HG03460 (cell line): Measurements from ENCODE around the gene GPHN.
"Not testable (repeated sequence)": the region's sequence is repeated elsewhere in the genome, so short reads cannot be mapped to it uniquely, and the experiment has no call there.

Experiments
- ATAC-seq: cut with Tn5 transposase; IDR thresholded peaks from one replicate; pipeline ENCODE4 v1.9.1; 2021; ENCODE audit not compliant: unreplicated experiment

Gene GPHN

DNA sequence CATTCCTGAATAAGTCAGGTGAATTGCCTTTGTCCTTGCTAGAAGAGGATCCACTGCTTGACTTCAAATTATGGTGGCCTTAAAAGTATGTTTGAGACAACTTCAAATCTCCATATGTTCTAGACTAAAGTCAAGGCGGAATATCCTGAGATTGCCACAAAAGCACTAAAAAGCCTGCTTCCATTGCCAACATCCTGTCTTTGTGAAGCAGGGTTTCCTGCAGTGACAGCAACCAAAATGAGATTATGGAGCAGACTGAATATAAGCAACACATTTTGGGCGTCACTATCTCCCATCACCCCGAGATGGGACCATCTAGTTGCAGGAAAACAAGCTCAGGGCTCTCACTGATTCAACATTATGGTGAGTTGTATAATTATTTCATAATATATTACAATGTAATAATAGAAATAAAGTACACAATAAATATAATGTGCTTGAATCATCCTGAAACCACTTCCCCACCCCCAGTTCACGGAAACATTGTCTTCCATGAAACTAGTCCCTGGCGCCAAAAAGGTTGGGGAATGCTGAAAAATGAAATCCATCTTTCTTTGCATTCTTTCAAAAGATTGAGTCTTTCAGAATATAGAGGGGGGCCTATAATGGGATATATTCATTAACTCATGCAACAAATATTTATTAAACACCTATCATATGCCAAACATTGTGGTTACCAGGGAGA is 143.7 kb downstream of the GPHN start:
- ATAC-seq, result no peak

DNA sequence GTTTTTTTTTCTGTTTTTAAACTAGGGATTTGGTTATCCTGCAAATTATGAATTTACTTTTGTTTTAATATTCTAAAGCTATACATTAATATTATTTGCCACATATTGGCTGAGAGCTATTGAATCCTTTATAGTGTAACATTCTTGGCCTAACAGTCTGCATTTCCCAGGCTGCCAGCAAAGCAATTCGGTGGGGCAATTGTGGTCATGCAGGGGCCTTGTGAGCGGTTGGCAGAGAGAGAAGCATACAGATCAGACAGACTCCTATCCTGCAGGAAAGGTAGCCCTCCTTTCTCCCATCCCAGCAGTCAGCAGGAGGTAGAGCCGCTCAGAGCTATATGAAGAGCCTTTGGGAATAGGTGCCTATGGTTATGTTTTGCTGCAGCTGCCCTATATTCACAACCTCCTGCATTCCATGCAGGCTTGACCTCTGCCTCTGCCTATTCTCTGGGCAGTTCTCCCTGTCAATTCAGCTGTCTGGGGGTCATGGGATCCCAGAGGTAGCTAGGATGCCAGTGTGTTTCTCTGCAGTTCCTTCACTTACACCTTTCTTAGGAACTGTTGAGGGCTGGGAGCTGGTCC is 144.7 kb downstream of the GPHN start:
- ATAC-seq, result no peak

DNA sequence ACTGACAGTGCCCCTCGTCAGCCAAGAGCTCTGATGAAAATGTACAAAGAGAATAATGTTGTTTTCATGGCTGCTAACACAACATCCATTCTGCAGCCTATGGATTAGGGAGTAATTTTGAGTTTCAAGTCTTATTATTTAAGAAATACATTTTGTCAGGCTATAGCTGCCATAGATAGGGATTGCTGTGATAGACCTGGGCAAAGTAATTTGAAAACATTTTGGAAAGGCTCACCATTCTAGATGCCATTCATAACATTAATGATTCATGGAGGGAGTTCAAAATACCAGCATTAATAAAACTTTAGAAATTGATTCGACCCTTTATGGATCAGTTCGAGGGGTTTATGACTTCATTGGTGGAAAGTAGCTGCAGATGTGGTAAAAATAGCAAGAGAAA is 149.8 kb downstream of the GPHN start:
- ATAC-seq, result no peak

DNA sequence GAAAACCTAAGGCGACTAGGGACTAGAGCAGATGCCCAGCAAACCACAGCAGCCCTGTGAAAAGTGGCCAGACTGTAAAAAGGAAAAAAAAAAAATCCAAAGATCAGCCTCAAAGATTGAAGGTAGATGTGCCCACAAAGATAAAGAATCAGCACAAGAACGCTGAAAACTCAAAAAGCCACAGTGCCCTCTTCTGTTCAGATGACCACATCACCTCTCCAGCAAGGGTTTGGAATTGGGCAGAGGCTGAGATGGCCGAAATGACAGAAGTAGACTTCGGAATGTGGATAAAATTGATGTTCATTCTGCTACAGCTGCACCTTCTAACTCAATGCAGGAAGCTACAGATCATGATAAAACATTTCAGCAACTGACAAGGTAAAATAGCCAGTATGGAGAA is 154.4 kb downstream of the GPHN start:
- ATAC-seq, result no peak

DNA sequence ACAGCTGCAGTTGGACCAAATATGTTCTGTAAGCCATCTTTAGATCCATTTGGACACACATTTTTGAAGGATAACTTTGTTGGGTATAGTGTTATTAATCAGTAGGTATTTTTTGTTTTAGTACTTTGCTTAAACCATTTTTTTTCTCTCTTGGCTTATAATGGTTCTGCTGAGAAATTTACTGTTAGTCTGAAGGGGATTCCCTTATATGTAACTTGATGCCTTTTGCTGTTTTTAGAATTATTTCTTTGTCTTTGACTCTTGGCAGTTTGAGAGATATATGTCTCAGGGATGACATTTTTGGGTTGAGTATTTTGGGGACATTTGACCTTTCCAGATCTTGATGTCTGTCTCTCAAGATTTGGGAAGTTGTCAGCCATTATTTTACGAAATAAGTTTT is 169.8 kb downstream of the GPHN start:
- no peak for ATAC-seq

DNA sequence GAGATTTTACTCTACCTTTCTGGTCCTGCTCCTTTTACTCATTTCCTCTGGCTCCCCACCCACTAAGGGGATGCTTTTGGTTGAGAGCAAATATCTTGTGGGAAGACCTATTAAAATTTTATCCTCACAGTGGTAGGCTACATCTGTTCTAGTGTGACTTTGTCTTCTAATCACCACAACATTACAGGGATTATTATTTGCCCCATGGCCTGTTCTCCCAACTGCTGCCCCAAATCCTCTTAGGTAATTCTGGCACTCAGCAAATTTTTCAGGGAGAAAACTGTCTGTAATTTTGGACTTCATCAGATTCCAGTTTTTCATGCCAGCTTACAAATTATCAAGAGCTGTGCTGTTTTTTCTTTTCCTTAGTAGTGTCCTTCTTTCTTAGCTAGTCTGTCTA is 172.3 kb downstream of the GPHN start:
- no peak for ATAC-seq

DNA sequence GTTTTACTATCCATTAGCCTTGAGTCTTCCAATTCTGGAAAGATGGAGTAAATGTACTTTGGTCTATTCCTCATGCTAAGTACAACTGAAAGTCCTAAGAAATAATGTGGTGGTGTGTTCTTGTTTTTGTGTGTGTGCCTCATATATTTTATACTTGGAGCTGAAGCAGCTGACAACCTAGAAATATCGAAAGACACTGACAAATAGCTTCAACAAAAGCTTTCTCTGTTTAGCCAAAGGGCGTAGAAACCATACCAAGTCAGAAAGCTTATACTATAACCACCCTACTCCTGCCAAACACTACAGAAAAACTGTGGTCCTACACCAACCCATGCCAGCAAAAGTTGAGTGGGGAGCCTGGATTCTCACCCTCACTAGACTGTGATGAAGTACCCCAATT is 188.4 kb downstream of the GPHN start:
- ATAC-seq, result no peak

DNA sequence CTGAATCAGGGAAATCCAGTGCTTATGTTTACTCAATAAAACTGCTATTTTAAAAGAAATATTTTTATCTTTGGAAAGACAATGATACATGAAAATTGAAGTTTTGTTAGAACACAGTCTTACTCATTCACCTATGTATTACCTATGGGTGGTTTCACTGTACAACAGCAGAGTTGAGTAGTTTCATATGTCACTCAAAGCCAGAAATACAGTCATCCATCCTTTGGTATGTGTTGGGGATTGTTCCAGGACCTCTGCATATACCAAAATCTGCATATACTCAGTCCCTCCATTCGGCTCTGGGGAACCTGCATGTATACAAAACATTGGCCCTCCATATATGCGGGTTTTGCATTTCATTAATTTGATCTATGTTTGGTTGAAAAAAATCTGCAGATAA is 190.6 kb downstream of the GPHN start:
- no peak for ATAC-seq

DNA sequence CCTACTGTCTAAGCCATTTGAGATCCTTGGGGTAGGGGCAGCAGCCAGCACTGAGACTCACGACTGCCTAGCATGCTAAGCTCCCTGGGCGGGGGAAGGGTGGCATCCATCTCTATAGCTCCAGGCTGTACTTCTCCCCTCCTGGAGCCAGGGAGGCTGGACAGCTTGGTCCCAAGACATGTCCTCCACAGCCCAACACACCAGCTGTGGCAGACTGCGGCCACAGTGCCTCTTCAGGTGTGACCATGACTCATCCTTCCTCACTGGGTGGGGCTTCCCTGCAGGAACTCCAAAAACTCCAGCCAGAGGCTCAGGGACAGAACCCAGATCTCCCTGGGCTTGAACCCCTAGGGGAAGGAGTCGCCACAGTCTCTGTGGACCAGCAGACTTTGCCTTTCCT is 193.9 kb downstream of the GPHN start:
- ATAC-seq, result no peak

DNA sequence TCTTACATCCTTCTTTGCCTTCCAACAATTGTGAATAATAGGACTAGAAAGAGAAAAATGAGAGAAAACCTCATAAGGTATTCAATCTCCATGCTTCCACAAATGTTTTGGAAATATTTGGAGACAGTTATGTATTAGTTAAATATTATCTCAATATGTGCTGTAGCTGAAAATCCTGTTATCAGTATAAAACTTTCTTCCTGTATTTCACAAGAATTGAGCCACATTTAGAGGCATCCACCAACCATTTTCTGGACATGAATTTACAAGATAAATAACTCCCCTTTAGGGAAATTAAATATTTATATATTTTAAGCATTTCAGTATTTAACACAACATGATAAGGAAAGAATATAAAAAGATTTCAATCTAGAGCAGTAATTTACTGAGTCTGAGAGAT is 200.3 kb downstream of the GPHN start:
- ATAC-seq, result no peak

DNA sequence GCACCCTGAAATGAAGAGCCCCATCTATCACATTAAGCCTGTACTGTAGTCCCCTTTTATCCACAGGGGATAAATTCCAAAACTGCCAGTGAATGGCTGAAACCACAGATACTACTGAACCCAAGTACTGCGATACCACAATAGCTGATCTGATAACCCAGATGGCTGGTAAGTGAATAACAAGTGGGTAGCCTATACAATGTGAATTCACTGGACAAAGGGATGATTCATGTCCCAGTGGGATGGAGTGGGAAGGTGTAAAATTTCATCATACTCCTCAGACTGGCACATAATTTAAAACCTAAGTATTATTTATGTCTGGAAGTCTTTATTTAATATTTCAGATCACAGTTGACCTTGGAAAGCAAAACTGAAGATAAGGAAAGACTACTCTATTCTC is 201.3 kb downstream of the GPHN start:
- no peak for ATAC-seq

DNA sequence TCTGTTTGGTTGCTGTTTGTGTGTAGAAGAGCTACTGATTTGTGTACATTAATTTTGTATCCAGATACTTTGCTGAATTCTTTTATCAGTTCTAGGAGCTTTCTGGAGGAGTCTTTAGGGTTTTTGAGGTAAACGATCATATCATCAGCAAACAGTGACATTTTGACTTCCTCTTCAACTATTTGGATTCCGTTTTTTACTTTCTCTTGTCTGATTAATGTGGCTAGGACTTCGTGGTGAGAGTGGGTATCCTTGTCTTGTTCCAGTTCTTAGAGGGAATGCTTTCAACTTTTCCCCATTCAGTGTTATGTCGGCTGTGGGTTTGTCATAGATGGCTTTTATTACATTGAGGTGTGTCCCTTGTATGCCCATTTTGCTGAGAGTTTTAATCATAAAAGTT is 206.3 kb downstream of the GPHN start:
- ATAC-seq, result not testable (repeated sequence)

DNA sequence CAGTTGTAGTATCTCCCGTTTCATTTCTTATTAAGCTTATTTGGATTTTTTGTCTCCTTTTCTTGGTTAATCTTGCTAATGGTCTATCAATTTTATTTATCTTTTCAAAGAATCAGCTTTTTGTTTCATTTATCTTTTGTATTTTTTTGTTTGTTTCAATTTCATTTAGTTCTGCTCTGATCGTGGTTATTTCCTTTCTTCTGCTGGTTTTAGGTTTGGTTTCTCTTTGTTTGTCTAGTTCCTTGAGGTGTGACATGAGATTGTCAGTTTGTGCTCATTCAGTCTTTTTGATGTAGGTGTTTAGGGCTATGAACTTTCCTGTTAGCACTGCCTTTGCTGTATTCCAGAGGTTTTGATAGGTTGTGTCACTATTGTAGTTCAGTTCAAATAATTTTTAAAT is 207.4 kb downstream of the GPHN start:
- not testable (repeated sequence) for ATAC-seq

DNA sequence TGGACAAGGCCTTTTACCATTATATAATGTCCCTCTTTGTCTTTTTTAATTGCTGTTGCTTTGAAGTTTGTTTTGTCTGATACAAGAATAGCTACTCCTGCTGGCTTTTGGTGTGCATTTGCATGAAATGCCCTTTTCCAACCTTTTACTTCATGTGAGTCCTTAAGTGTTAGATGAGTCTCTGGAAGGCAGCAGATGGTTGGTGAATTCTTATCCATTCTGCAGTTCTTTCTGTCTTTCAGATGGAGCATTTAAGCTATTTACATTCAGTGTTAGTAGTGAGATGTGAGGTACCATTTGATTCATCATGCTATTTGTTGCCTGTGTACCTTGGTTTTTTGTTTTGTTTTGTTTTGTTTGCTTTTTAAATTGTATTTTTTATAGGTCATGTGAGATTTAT is 208.3 kb downstream of the GPHN start:
- ATAC-seq, result no peak

DNA sequence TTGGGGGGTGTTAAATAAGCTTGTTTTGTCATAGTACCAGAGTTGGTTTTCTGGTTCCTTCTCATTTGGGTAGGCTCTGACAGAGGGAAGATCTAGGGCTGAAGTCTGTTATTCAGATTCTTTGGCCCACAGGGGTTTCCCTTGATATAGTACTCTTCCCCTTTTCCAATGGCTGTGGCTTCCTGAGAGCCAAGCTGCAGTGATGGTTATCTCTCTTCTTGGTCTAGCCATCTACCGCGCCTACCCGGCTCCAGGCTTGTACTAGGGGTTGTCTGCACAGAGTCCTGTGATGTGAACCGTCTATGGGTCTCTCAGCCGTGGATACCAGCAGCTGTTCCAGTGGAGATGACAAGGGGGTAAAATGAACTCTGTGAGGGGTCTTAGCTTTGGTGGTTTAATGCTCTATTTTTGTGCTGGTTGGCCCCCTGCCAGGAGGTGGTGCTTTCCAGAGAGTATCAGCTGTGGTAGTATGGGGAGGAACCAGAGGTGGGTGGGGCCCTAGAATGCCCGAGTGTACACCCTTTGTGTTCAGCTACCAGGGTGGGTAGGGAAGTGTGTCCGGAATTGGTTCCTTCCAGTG is 209.7 kb downstream of the GPHN start:
- no peak for ATAC-seq

DNA sequence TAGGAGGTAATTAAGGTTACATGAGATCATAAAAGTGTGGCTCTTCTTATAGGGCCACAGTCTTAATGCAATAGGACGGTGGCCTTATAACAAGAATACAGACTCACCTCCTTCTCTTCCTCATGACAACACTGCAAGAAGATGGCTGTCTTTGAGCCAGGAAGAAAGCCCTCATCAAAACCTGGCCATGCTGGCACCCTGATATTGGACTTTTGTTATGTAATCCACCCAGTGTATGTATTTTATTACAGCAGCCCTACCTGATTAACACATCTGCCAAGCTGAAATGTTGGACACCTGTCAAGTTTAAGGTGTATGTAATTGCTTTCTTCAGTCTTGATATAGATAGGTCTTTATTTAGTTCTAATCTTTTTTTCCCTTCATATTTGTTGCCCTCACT is 217.0 kb downstream of the GPHN start:
- ATAC-seq, result no peak

DNA sequence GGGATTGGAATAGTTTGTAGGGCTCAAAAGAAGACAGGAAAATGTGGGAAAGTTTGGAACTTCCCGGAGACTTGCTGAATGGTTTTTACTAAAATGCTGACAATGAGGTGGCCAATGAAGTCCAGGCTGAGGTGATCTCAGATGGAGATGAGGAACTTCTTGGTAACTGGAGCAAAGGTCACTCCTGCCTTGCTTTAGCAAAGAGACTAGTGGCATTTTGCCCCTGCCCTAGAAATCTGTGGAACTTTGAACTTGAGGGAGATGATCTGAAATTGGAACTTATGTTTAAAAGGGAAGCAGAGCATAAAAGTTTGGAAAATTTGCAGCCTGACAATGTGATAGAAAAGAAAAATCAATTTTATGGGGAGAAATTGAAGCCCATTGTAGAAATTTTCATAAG is 223.4 kb downstream of the GPHN start:
- ATAC-seq, result not testable (repeated sequence)

DNA sequence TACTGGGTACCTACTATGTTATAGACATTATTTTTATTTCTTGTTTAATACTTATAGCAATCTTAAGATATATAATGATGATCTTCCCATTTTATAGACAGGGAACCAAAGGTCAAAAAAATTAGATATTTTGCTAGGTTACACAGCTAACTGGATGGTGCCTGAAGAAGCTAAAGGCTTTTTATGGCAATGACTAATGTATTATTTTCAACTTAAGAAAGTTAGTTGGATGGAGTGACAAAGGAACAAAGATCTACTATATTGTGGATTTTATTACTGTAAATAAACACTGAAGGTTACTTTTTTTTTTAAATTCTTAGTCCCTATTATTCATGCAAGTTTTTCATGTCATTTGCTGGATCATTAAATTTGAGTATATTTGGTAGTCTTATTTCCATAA is 227.9 kb downstream of the GPHN start:
- no peak for ATAC-seq

DNA sequence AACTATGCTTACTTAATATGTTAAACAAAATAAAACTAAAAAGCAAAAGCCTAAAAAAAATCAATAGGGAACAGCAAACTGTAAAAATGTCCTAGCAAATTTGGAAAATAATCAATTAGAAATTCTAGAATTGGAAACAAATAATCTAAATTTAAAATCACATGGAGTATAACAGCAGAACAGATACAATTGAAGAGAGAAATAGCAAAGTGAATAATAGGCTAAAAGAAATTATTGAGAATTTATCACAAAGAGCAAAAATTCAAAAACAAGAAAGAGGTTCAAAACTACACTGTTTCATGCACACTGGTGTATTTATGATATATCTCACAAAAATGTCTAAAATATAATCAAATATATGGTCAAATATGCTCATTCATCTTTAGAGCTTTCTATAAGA is 231.9 kb downstream of the GPHN start:
- ATAC-seq, result no peak

DNA sequence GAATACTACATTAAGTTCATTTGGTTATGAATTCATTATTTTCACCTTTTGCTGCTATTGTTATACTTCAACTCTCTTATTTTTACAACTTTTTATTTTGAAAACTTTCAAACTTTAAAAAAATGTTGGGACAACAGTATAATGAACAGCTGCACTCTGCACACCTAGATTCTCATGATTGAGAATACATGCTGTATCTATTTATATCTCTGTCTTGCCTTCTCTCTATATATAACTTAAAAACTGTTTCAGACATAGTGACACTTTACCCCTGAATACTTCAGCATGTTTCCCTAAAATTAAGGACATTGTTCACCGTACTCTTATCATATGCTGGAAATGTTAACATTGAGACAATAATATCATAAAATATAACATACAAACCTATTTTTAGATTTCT is 237.1 kb downstream of the GPHN start:
- no peak for ATAC-seq

DNA sequence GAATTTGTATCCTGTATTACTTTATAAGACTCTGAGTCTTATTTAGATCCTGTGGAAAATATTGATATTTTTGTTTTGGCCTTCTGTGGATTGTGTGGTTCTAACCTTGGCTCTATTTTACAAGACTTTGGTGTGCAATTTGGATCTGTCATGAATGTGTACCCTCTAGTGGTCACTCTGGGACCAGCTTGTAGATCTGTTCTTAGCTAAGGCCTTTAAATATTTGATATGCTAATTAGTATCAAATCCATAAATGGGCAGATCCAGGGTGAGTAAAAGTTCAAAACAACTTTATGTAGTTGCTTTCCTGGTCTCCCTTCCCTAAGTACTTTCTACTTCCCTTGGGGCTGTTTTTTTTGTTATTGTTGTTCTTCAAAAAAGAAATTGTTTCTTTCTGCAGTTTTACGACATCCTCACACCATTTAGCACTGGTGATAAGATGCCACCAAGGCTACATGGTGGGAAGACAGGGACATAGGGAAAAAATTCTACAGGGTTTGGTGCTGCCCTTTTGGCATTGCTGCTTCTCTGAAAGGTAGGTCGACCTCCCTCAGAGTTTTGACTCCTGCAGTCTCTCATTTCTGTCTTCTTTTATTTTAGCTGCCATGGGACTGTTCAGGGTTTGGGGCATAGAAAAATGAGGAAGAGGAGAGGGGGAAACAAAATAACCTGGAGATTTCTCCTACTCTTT is 238.5 kb downstream of the GPHN start:
- no peak for ATAC-seq

DNA sequence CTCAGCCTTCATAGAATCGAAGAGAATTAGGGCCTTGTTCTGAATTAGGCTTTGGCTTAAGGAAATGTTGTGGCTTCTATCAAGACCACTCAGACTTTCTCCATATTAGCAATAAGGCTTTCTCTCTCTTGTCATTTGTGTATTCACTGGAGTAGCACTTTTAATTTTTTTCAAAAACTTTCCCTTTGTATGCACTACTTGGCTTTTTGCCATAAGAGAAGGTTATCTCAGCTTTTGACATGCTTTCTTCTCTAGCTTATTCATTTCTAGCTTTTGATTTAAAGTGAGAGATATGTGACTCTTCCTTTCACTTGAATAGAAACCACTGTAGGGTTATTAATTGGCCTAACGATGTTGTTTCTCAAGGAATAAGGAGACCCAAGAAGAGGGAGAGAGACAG is 244.2 kb downstream of the GPHN start:
- ATAC-seq, result no peak
